ENCODE data around the gene DNAJC30.

- TF ChIP-seq CTCF (conservative IDR thresholded peaks at IDR 0.05; ENCODE audit: low read depth, low read length) (no peak), EZH2 (IDR thresholded peaks at IDR 0.05; ENCODE audit: low read length, unreplicated experiment) (no peak), EZH2phosphoT487 (IDR thresholded peaks at IDR 0.05; ENCODE audit: borderline replicate concordance, low read length) (no peak)
Observed at GRCh38 chr7:73704640-73705550, 21.6 kb upstream of the DNAJC30 start.

Measured in PC-3 (cell line).